ENCODE data around the gene RIBC2. TPM values are rescaled to one million over a fixed set of nuclear protein-coding genes. Genes with fewer than 3 reads are reported as not detected.

RIBC2 gene
- polyA plus RNA-seq, 1 of the 3 experiments (the other 2 are of a cell fraction), result not detected

- ChIA-PET POLR2A (interaction anchor here (0.6 kb wide), 1 partner anchor 19 kb away, joined by 3 read pairs; no protein-coding TSS in a partner anchor), CTCF (interaction anchor here (1.0 kb wide), 1 partner anchor 18 kb away, joined by 3 read pairs; no protein-coding TSS in a partner anchor)
- no peak overlapping the region for H3K4me2 ChIP-seq
- no peak for TF ChIP-seq REST (IDR thresholded peaks at IDR 0.05; ENCODE audit: low read depth, low read length)
- TF ChIP-seq FOSL2 (IDR thresholded peaks at IDR 0.05; ENCODE audit: borderline replicate concordance, low read depth), result no peak
- no peak for TF ChIP-seq NRF1 (IDR thresholded peaks at IDR 0.05; ENCODE audit: low read depth, low read length)
- TF ChIP-seq IRF3 (IDR thresholded peaks at IDR 0.05; ENCODE audit: low read depth, low read length), result no peak
- TF ChIP-seq RFX5 (IDR thresholded peaks at IDR 0.05; ENCODE audit: low read length), result no peak
- no peak for TF ChIP-seq FOXM1 (IDR thresholded peaks at IDR 0.05; ENCODE audit: low read depth)
- TF ChIP-seq, protein P1, sequence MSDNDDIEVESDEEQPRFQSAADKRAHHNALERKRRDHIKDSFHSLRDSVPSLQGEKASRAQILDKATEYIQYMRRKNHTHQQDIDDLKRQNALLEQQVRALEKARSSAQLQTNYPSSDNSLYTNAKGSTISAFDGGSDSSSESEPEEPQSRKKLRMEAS (IDR thresholded peaks at IDR 0.05; ENCODE audit: low read depth), result no peak
- no peak for TF ChIP-seq ELF1 (IDR thresholded peaks at IDR 0.05)
- TF ChIP-seq EZH2phosphoT487 (IDR thresholded peaks at IDR 0.05; ENCODE audit: borderline replicate concordance, low read depth), result no peak
- no peak for TF ChIP-seq RXRA (IDR thresholded peaks at IDR 0.05; ENCODE audit: borderline replicate concordance, low read depth)
- no peak for TF ChIP-seq TCF12 (IDR thresholded peaks at IDR 0.05)
- H3F3A ChIP-seq (replicated peaks; ENCODE audit: insufficient read depth), result no peaks in the 10 kb centered on the region
- H3K9ac ChIP-seq, result no peak overlapping the region
- H3K36me3 ChIP-seq (replicated peaks in 1 of 2; ENCODE audit: control insufficient read depth in 1 of 2, insufficient read depth in 2 of 2, low read length in 1 of 2), result no peaks in the 10 kb centered on the region
- 0 out of 2 replicates have a peak, but pooled peaks cover 3% of the 10 kb centered on the region for H3K9me2 ChIP-seq
- WGBS (ENCODE audit: low lambda C conversion rate), result 48% methylated on average over 5 of the region's 5 CpGs
- no peak for DNase-seq
- no peaks in the 10 kb centered on the region for H3K9me3 ChIP-seq
- H3K4me1 ChIP-seq (ENCODE audit: control insufficient read depth in 1 of 2, insufficient read depth in 2 of 2, low read depth in 1 of 2, low read length in 1 of 2), result no peaks in the 10 kb centered on the region; a peak in 2 of 4 replicates
- no peak overlapping the region; a peak in 1 of 4 replicates for H3K27ac ChIP-seq (ENCODE audit: low read depth in 2 of 2, low read length in 1 of 2)
- H3K79me2 ChIP-seq (ENCODE audit: insufficient read depth), result no peaks in the 10 kb centered on the region
- no peak overlapping the region for H2AFZ ChIP-seq (ENCODE audit: low read depth)
- no peaks in the 10 kb centered on the region for H4K20me1 ChIP-seq (ENCODE audit: insufficient read depth)
- no peak overlapping the region for H3K4me3 ChIP-seq (ENCODE audit: low read depth in 2 of 2, low read length in 1 of 2)
- peaks cover 3% of the 10 kb centered on the region; the same call in 1 of the 2 replicates for H3K27me3 ChIP-seq (ENCODE audit: insufficient read depth)
Measured at GRCh38 chr22:45399712-45400445, 13.6 kb upstream of the RIBC2 start.

Data from SK-N-SH (cell line).